Fibroblast of skin of scalp (primary cell): ENCODE data around the gene FNDC3B.

Experiments
- DNase-seq: peaks from one replicate; pipeline ENCODE4 v3.0.0-alpha.2; 2013

Gene FNDC3B

GRCh38 chr3:172173316-172174254, 134.2 kb downstream of the FNDC3B start:
- DNase-seq, result no peak

GRCh38 chr3:172174513-172175253, 135.3 kb downstream of the FNDC3B start:
- DNase-seq, result no peak

GRCh38 chr3:172175254-172175599, 135.8 kb downstream of the FNDC3B start:
- no peak for DNase-seq

GRCh38 chr3:172176061-172176770, 136.8 kb downstream of the FNDC3B start:
- DNase-seq, result no peak

GRCh38 chr3:172177046-172177445, 137.7 kb downstream of the FNDC3B start:
- DNase-seq, result peak; percentile 73

- no peak for DNase-seq
Observed at GRCh38 chr3:172177803-172178316, 138.5 kb downstream of the FNDC3B start.

- no peak for DNase-seq
Observed at GRCh38 chr3:172179680-172180399, 140.5 kb downstream of the FNDC3B start.

GRCh38 chr3:172180473-172180872, 141.1 kb downstream of the FNDC3B start:
- no peak for DNase-seq

GRCh38 chr3:172181932-172182586, 142.7 kb downstream of the FNDC3B start:
- DNase-seq, result peak; percentile 48

GRCh38 chr3:172182797-172183196, 143.4 kb downstream of the FNDC3B start:
- DNase-seq, result no peak

- DNase-seq, result no peak
Observed at GRCh38 chr3:172184106-172184822, 144.9 kb downstream of the FNDC3B start.

GRCh38 chr3:172185907-172186306, 146.5 kb downstream of the FNDC3B start:
- DNase-seq, result no peak

GRCh38 chr3:172186607-172187006, 147.2 kb downstream of the FNDC3B start:
- DNase-seq, result no peak

- DNase-seq, result no peak
Observed at GRCh38 chr3:172187511-172187910, 148.1 kb downstream of the FNDC3B start.

- no peak for DNase-seq
Observed at GRCh38 chr3:172188511-172188910, 149.1 kb downstream of the FNDC3B start.

- no peak for DNase-seq
Observed at GRCh38 chr3:172189213-172189612, 149.8 kb downstream of the FNDC3B start.

GRCh38 chr3:172189987-172190603, 150.7 kb downstream of the FNDC3B start:
- DNase-seq, result no peak

- no peak for DNase-seq
Observed at GRCh38 chr3:172190980-172191379, 151.6 kb downstream of the FNDC3B start.

GRCh38 chr3:172191629-172192028, 152.3 kb downstream of the FNDC3B start:
- DNase-seq, result no peak

GRCh38 chr3:172192830-172193415, 153.5 kb downstream of the FNDC3B start:
- no peak for DNase-seq
